Common myeloid progenitor, CD34-positive (primary cell): ENCODE results near the gene CENPQ.

Experiments used
- CTCF ChIA-PET: fragments of 350-600 bp; sonication (Branson Sonifier 250); formaldehyde crosslinking; loops from one replicate; lab custom pipeline; 2021; ENCODE audit warnings: antibody characterized with exemption; lab: Charles Lee
- POLR2A ChIA-PET: fragments of 350-600 bp; sonication (Branson Sonifier 250); formaldehyde crosslinking; loops from one replicate; lab custom pipeline; 2021; ENCODE audit warnings: antibody characterized with exemption; lab: Charles Lee
- DNase-seq, 3 donors: peaks; one replicate each; pipeline versions ENCODE4 v3.0.0 to v3.0.0-alpha.2; 2013
- H3K27ac ChIP-seq, 2 experiments: 1 replicate in 1 of 2; 2 replicates in 1 of 2; pipeline ENCODE4 v1.7.0; 2013; ENCODE audit warnings: inconsistent platforms in 2 of 2, low read length in 2 of 2, mild to moderate bottlenecking in 2 of 2, low read depth in 1 of 2, moderate library complexity in 1 of 2; ENCODE audit not compliant: severe bottlenecking in 2 of 2, insufficient read depth in 1 of 2, poor library complexity in 1 of 2
- H3K27me3 ChIP-seq, 5 experiments: replicated peaks in 2 of 5; 1 replicate in 3 of 5; 2 replicates in 2 of 5; pipeline versions ENCODE4 v1.6.1 to v1.7.0; 2013; ENCODE audit warnings: low read length in 4 of 5, mild to moderate bottlenecking in 2 of 5, moderate library complexity in 2 of 5, inconsistent platforms in 1 of 5; ENCODE audit not compliant: insufficient read depth in 5 of 5, control insufficient read depth in 4 of 5
- H3K36me3 ChIP-seq, 4 experiments: 1 replicate in 2 of 4; 2 replicates in 2 of 4; pipeline versions ENCODE4 v1.6.1 to v1.7.0; 2013; ENCODE audit warnings: low read length in 3 of 4, control low read depth in 1 of 4, mild to moderate bottlenecking in 1 of 4; ENCODE audit not compliant: control insufficient read depth in 4 of 4, insufficient read depth in 4 of 4
- H3K4me1 ChIP-seq, 4 experiments: 1 replicate in 3 of 4; 2 replicates in 1 of 4; pipeline versions ENCODE4 v1.6.1 to v1.7.1; 2013; ENCODE audit warnings: low read length in 3 of 4, mild to moderate bottlenecking in 3 of 4, control low read depth in 1 of 4, inconsistent platforms in 1 of 4, moderate library complexity in 1 of 4; ENCODE audit not compliant: control insufficient read depth in 4 of 4, insufficient read depth in 4 of 4; ENCODE audit errors: control extremely low read depth in 1 of 4
- H3K4me3 ChIP-seq, 7 experiments: 1 replicate in 4 of 7; 2 replicates in 3 of 7; pipeline versions ENCODE4 v1.5.1 to v1.7.0; 2013; ENCODE audit warnings: mild to moderate bottlenecking in 7 of 7, low read length in 6 of 7, moderate library complexity in 6 of 7, inconsistent platforms in 2 of 7, low read depth in 2 of 7, control low read depth in 1 of 7; ENCODE audit not compliant: insufficient read depth in 4 of 7, control insufficient read depth in 1 of 7; ENCODE audit errors: extremely low read depth in 1 of 7
- H3K9me3 ChIP-seq, 5 experiments: 1 replicate in 4 of 5; 2 replicates in 1 of 5; pipeline versions ENCODE4 v1.6.1 to v1.7.1; 2013; ENCODE audit warnings: low read length in 4 of 5, mild to moderate bottlenecking in 2 of 5, inconsistent platforms in 1 of 5, low read depth in 1 of 5, moderate library complexity in 1 of 5; ENCODE audit not compliant: control insufficient read depth in 4 of 5, insufficient read depth in 2 of 5; ENCODE audit errors: control extremely low read depth in 1 of 5
- WGBS: methylation state at CpG from one replicate; pipeline ENCODE4 v1.1.5; 2013; ENCODE audit not compliant: insufficient coverage; 5-methylcytosine and 5-hydroxymethylcytosine counted together

CENPQ gene

GRCh38 chr6:49523901-49524300 lies 60.7 kb downstream of the CENPQ start:
- DNase-seq = no peak
- 100% methylated on average over 1 of the region's 1 CpG for WGBS
- Histone ChIP-seq H3K36me3 (no peaks in the 10 kb centered on the region), H3K27me3 (no peaks in the 10 kb centered on the region), H3K27ac (no peak overlapping the region), H3K4me1 (no peaks in the 10 kb centered on the region), H3K4me3 (no peak overlapping the region), H3K9me3 (no peaks in the 10 kb centered on the region)
- ChIA-PET POLR2A (interaction anchor here (0.7 kb wide), 1 partner anchor 66 kb away, joined by 3 read pairs; no protein-coding TSS in a partner anchor), CTCF (interaction anchor here (2.1 kb wide), 1 partner anchor 8 kb away, joined by 5 read pairs; no protein-coding TSS in a partner anchor)

DNA sequence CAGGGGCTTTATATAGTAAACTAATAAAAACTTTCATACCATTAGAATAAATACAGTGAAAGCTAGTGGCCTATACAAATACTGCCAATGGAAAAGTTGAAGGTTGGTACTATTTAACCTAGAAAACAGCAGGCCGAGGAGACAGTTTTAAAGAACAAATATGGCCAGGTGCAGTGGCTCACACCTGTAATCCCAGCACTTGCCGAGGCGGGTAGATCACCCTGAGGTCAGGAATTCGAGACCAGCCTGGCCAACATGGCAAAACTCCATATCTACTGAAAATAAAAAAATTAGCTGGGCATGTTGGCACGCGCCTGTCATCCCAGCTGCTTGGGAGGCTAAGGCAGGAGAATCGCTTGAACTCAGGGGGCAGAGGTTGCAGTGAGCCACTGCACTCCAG lies 61.4 kb downstream of the CENPQ start:
- H3K27me3 ChIP-seq = no peaks in the 10 kb centered on the region
- no peak overlapping the region for H3K27ac ChIP-seq
- DNase-seq = no peak
- H3K9me3 ChIP-seq = no peaks in the 10 kb centered on the region
- 100% methylated on average over 6 of the region's 7 CpGs for WGBS
- no peaks in the 10 kb centered on the region for H3K36me3 ChIP-seq
- POLR2A ChIA-PET = interaction anchor here (0.7 kb wide), 1 partner anchor 67 kb away, joined by 3 read pairs; no protein-coding TSS in a partner anchor
- H3K4me3 ChIP-seq = no peak overlapping the region
- H3K4me1 ChIP-seq = no peaks in the 10 kb centered on the region
- CTCF ChIA-PET = interaction anchor here (2.1 kb wide), 1 partner anchor 8 kb away, joined by 5 read pairs; no protein-coding TSS in a partner anchor

- Histone ChIP-seq H3K4me1 (no peaks in the 10 kb centered on the region), H3K36me3 (no peaks in the 10 kb centered on the region), H3K27ac (no peak overlapping the region), H3K9me3 (no peaks in the 10 kb centered on the region), H3K4me3 (no peak overlapping the region), H3K27me3 (no peaks in the 10 kb centered on the region)
- DNase-seq = no peak
- POLR2A ChIA-PET = no interaction called here
- 95% methylated on average over 12 of the region's 12 CpGs for WGBS
- CTCF ChIA-PET = interaction anchor here (1.9 kb wide), 1 partner anchor 80 kb away, joined by 4 read pairs; no protein-coding TSS in a partner anchor
These were observed 63.4 kb downstream of the CENPQ start for GRCh38 chr6:49526598-49526997.

- Histone ChIP-seq H3K27ac (no peak overlapping the region), H3K4me3 (no peak overlapping the region), H3K36me3 (no peaks in the 10 kb centered on the region), H3K9me3 (no peaks in the 10 kb centered on the region), H3K27me3 (no peaks in the 10 kb centered on the region), H3K4me1 (no peaks in the 10 kb centered on the region)
- ChIA-PET POLR2A (no interaction called here), CTCF (interaction anchor here (1.5 to 1.9 kb wide), 2 partner anchors 9 to 79 kb away, joined by 4 read pairs; no protein-coding TSS in a partner anchor)
- no peak for DNase-seq
- WGBS = no CpG with 5 or more reads among the region's 1 CpG
These were observed 64.2 kb downstream of the CENPQ start for GRCh38 chr6:49527320-49527719.

GRCh38 chr6:49528571-49528970 lies 65.4 kb downstream of the CENPQ start:
- no peak for DNase-seq
- Histone ChIP-seq H3K4me1 (no peaks in the 10 kb centered on the region), H3K27ac (no peak overlapping the region), H3K27me3 (no peaks in the 10 kb centered on the region), H3K9me3 (no peaks in the 10 kb centered on the region), H3K36me3 (no peaks in the 10 kb centered on the region), H3K4me3 (no peak overlapping the region)
- ChIA-PET POLR2A (no interaction called here), CTCF (interaction anchor here (1.4 to 1.5 kb wide), 2 partner anchors 11 to 322 kb away, joined by 4 to 7 read pairs; no protein-coding TSS in a partner anchor)
- no CpG with 5 or more reads among the region's 3 CpGs for WGBS

DNA sequence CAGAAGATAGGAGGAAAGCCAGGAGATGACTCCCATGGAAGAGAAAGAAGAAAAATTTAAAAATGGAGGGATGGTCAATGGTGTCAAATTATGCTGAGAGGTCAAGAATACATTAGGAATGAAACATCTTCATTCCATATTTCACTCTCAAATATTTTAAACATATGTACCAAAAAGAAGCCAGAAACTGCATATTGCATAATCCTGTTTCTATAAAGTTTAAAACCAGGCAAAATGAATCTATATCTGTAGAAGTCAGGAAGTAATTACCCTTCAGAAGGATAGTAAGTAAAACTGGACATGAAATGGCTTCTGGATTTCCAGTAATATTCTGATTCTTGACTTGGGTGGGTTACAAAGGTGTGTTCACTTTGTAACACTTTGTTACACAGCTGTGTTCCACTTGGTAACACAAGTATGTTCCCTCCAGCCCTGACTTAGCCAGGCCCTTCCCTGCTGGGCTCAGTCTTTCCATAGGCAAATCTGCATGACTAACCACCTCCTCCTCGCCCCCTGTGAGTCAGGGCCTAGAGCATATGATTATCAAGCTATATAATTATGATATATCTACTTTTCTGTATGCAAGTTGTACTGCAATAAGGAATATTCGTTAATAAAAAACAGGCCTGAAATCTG lies 67.1 kb downstream of the CENPQ start:
- POLR2A ChIA-PET = no interaction called here

More for the DNA sequence above, 67.1 kb downstream of the CENPQ start:
- Histone ChIP-seq H3K4me1 (no peaks in the 10 kb centered on the region), H3K36me3 (no peaks in the 10 kb centered on the region), H3K27me3 (no peaks in the 10 kb centered on the region), H3K9me3 (no peaks in the 10 kb centered on the region), H3K27ac (no peak overlapping the region), H3K4me3 (no peak overlapping the region)
- CTCF ChIA-PET = interaction anchor here (1.1 to 3.0 kb wide), 4 partner anchors 12 to 78 kb away, joined by 3 to 30 read pairs (median 16); no protein-coding TSS in a partner anchor
- DNase-seq = no peak
- WGBS = no CpG with 5 or more reads among the region's 2 CpGs
